PFSK-1 (cell line): Measurements from ENCODE around the gene ESM1.

ENCODE experiments used
- FOXP2 ChIP-seq: optimal IDR thresholded peaks from 2 replicates; pipeline ENCODE3; 2011; ENCODE audit warnings: borderline replicate concordance, control low read depth, inconsistent platforms; ENCODE audit not compliant: insufficient read depth; ENCODE audit errors: extremely low read length, extremely low read depth
- POLR2AphosphoS5 ChIP-seq: IDR thresholded peaks from 2 replicates; pipeline ENCODE4 v1.6.1; 2012; ENCODE audit warnings: low read depth, mild to moderate bottlenecking, control low read depth, low read length, moderate library complexity
- SIN3A ChIP-seq: IDR thresholded peaks from 2 replicates; pipeline ENCODE4 v1.6.1; 2012; ENCODE audit warnings: mild to moderate bottlenecking, low read length, moderate library complexity, borderline replicate concordance; ENCODE audit not compliant: insufficient read depth
- TAF1 ChIP-seq: IDR thresholded peaks from 2 replicates; pipeline ENCODE4 v1.6.1; 2012; ENCODE audit warnings: low read length, control low read depth, borderline replicate concordance; ENCODE audit not compliant: insufficient read depth
- TF ChIP-seq, protein P1 (sequence below), 2 experiments: IDR thresholded peaks; 2 replicates each; pipeline versions ENCODE4 v1.6.1 to v1.8.0; 2011 to 2012; ENCODE audit warnings: low read depth in 2 of 2, low read length in 2 of 2, control low read depth in 1 of 2, inconsistent platforms in 1 of 2, mild to moderate bottlenecking in 1 of 2, moderate library complexity in 1 of 2; ENCODE audit not compliant: insufficient read depth in 1 of 2

DNA sequence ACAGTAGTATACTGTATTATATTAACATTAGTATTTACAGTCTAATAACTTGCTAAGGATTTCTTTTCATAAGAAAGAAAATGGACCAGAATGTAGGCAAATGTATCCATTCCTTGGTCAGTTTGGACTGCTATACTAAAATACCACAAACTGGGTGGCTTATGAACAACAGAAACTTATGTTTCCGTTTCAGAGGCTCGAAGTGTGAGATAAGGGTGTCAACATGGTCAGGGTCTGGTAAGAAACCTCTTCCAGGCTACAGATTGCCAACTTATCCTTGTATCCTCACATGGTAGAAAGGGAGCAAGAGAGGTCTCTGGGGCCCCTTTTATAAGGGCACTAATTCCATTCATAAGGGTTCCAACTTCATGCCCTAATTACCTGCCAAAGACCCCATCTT lies 9.2 kb upstream of the ESM1 start:
- TF ChIP-seq SIN3A (no peak), POLR2AphosphoS5 (no peak), FOXP2 (no peak), TAF1 (no peak)
- TF ChIP-seq, protein P1, sequence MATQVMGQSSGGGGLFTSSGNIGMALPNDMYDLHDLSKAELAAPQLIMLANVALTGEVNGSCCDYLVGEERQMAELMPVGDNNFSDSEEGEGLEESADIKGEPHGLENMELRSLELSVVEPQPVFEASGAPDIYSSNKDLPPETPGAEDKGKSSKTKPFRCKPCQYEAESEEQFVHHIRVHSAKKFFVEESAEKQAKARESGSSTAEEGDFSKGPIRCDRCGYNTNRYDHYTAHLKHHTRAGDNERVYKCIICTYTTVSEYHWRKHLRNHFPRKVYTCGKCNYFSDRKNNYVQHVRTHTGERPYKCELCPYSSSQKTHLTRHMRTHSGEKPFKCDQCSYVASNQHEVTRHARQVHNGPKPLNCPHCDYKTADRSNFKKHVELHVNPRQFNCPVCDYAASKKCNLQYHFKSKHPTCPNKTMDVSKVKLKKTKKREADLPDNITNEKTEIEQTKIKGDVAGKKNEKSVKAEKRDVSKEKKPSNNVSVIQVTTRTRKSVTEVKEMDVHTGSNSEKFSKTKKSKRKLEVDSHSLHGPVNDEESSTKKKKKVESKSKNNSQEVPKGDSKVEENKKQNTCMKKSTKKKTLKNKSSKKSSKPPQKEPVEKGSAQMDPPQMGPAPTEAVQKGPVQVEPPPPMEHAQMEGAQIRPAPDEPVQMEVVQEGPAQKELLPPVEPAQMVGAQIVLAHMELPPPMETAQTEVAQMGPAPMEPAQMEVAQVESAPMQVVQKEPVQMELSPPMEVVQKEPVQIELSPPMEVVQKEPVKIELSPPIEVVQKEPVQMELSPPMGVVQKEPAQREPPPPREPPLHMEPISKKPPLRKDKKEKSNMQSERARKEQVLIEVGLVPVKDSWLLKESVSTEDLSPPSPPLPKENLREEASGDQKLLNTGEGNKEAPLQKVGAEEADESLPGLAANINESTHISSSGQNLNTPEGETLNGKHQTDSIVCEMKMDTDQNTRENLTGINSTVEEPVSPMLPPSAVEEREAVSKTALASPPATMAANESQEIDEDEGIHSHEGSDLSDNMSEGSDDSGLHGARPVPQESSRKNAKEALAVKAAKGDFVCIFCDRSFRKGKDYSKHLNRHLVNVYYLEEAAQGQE (IDR thresholded peaks at IDR 0.05; ENCODE audit: insufficient read depth in 1 of 2, low read depth in 2 of 2, low read length in 2 of 2), result no peak
